PFSK-1 (cell line): ENCODE results near the gene DIPK2A. TPM values are rescaled to one million over a fixed set of nuclear protein-coding genes. Genes with fewer than 3 reads are reported as not detected.

Source experiments
- FOXP2 ChIP-seq: optimal IDR thresholded peaks from 2 replicates; pipeline ENCODE3; 2011; ENCODE audit warnings: borderline replicate concordance, control low read depth, inconsistent platforms; ENCODE audit not compliant: insufficient read depth; ENCODE audit errors: extremely low read length, extremely low read depth
- POLR2AphosphoS5 ChIP-seq: IDR thresholded peaks from 2 replicates; pipeline ENCODE4 v1.6.1; 2012; ENCODE audit warnings: low read depth, mild to moderate bottlenecking, control low read depth, low read length, moderate library complexity
- SIN3A ChIP-seq: IDR thresholded peaks from 2 replicates; pipeline ENCODE4 v1.6.1; 2012; ENCODE audit warnings: mild to moderate bottlenecking, low read length, moderate library complexity, borderline replicate concordance; ENCODE audit not compliant: insufficient read depth
- TAF1 ChIP-seq: IDR thresholded peaks from 2 replicates; pipeline ENCODE4 v1.6.1; 2012; ENCODE audit warnings: low read length, control low read depth, borderline replicate concordance; ENCODE audit not compliant: insufficient read depth
- polyA plus RNA-seq: library from polyadenylated mRNA; unstranded; fragments of >200 nt; gene quantifications from one replicate; pipeline ENCODE4 v1.2.1, GENCODE V29; 2012; ENCODE audit warnings: low read depth, missing spikeins; ENCODE audit not compliant: insufficient read length
- TF ChIP-seq, protein P1 (sequence below), 2 experiments: IDR thresholded peaks; 2 replicates each; pipeline versions ENCODE4 v1.6.1 to v1.8.0; 2011 to 2012; ENCODE audit warnings: low read depth in 2 of 2, low read length in 2 of 2, control low read depth in 1 of 2, inconsistent platforms in 1 of 2, mild to moderate bottlenecking in 1 of 2, moderate library complexity in 1 of 2; ENCODE audit not compliant: insufficient read depth in 1 of 2

The DIPK2A gene
- 4.2 TPM for polyA plus RNA-seq

DNA sequence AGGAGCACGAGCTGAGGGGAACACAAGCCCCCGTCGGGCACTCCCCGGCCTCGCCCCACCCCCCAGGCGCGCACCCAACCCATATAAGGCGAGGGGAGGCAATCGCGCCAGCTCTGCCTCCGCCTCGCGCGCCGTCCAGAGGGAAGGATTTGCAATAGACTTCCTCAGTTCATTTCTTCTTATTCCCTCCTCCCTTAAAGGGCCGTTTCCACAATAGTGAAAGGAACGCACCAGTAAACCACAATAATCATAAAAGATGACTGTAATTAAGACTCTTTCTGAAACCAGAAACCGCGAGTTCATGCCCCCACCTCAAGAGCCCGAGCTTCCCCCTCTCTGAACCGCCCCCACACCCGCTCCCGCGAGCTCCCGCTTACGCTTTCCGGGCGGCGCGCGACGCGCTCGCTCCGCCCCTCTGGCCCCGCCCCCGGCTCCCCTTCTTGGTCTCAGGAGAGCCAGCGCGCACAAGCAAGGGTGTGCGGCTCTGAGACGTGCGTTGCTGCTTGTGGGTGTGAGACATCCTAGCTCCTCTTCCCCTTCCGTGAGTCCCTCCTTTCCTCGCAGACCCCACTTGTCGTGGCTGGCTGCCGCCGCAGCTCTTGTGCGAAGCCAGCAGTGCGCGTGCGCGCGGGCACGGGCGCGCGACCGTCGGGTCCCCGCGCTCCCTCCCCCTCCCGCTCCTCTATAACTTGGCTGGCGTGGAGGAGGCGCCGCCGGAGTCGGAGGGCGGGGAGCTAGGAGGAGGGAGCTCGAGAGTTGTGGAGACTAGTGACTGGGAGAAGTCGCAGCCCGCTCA lies at the start of gene DIPK2A:
Gene DIPK2A (plus strand): TSS at position 465 of the 796 bp plus-strand sequence. CDS start 510 bp downstream, outside the sequence.
- TF ChIP-seq, protein P1, sequence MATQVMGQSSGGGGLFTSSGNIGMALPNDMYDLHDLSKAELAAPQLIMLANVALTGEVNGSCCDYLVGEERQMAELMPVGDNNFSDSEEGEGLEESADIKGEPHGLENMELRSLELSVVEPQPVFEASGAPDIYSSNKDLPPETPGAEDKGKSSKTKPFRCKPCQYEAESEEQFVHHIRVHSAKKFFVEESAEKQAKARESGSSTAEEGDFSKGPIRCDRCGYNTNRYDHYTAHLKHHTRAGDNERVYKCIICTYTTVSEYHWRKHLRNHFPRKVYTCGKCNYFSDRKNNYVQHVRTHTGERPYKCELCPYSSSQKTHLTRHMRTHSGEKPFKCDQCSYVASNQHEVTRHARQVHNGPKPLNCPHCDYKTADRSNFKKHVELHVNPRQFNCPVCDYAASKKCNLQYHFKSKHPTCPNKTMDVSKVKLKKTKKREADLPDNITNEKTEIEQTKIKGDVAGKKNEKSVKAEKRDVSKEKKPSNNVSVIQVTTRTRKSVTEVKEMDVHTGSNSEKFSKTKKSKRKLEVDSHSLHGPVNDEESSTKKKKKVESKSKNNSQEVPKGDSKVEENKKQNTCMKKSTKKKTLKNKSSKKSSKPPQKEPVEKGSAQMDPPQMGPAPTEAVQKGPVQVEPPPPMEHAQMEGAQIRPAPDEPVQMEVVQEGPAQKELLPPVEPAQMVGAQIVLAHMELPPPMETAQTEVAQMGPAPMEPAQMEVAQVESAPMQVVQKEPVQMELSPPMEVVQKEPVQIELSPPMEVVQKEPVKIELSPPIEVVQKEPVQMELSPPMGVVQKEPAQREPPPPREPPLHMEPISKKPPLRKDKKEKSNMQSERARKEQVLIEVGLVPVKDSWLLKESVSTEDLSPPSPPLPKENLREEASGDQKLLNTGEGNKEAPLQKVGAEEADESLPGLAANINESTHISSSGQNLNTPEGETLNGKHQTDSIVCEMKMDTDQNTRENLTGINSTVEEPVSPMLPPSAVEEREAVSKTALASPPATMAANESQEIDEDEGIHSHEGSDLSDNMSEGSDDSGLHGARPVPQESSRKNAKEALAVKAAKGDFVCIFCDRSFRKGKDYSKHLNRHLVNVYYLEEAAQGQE (IDR thresholded peaks at IDR 0.05; ENCODE audit: insufficient read depth in 1 of 2, low read depth in 2 of 2, low read length in 2 of 2) = no peak
- TF ChIP-seq POLR2AphosphoS5 (peak; percentile 60; the same call in 1 of the 2 replicates), SIN3A (no peak), TAF1 (no peak), FOXP2 (peak; percentile 16)

GRCh38 chr3:143924522-143925285 lies 46.9 kb upstream of the DIPK2A start:
- TF ChIP-seq POLR2AphosphoS5 (no peak), SIN3A (no peak), FOXP2 (no peak), TAF1 (no peak)
- TF ChIP-seq, protein P1 (IDR thresholded peaks at IDR 0.05; ENCODE audit: insufficient read depth in 1 of 2, low read depth in 2 of 2, low read length in 2 of 2) = no peak

DNA sequence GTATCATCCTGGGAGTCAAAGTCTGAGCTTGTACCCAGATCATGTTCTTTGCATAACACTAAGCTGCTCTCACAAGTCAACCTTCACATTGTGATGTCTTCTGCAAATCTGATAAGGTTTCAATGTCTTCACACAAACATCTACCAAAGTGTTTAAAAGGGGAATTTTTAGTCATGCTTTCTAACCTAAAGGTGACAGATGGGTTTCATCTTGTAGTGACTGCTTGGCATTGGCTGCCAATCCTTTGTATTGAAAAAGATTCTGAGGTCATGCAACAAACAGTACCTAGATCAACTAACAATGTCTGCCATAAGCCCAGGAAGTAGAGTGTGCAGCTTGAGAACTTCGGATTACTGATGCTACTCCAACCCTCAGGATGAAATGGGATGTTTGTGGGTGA lies 43.6 kb upstream of the DIPK2A start:
- TF ChIP-seq FOXP2 = no peak
- TF ChIP-seq TAF1 = no peak
- TF ChIP-seq, protein P1 (IDR thresholded peaks at IDR 0.05; ENCODE audit: insufficient read depth in 1 of 2, low read depth in 2 of 2, low read length in 2 of 2) = no peak
- TF ChIP-seq SIN3A = no peak
- no peak for TF ChIP-seq POLR2AphosphoS5

- TF ChIP-seq POLR2AphosphoS5 = no peak
- TF ChIP-seq TAF1 = no peak
- TF ChIP-seq, protein P1 (IDR thresholded peaks at IDR 0.05; ENCODE audit: insufficient read depth in 1 of 2, low read depth in 2 of 2, low read length in 2 of 2) = no peak
- no peak for TF ChIP-seq FOXP2
Measured at GRCh38 chr3:143928541-143929255, 42.9 kb upstream of the DIPK2A start.
